ENCODE measurements around the gene TRIM46.

The TRIM46 gene

GRCh38 chr1:155172732-155173477 lies 744 bp upstream of the TRIM46 start, which contains the start of gene KRTCAP2:
TSS of gene KRTCAP2 (minus strand) at chr1:155173304. CDS start at chr1:155173224, 80 bp downstream.
- DNase-seq (ENCODE audit: low read depth), result peak; percentile 90

DNA sequence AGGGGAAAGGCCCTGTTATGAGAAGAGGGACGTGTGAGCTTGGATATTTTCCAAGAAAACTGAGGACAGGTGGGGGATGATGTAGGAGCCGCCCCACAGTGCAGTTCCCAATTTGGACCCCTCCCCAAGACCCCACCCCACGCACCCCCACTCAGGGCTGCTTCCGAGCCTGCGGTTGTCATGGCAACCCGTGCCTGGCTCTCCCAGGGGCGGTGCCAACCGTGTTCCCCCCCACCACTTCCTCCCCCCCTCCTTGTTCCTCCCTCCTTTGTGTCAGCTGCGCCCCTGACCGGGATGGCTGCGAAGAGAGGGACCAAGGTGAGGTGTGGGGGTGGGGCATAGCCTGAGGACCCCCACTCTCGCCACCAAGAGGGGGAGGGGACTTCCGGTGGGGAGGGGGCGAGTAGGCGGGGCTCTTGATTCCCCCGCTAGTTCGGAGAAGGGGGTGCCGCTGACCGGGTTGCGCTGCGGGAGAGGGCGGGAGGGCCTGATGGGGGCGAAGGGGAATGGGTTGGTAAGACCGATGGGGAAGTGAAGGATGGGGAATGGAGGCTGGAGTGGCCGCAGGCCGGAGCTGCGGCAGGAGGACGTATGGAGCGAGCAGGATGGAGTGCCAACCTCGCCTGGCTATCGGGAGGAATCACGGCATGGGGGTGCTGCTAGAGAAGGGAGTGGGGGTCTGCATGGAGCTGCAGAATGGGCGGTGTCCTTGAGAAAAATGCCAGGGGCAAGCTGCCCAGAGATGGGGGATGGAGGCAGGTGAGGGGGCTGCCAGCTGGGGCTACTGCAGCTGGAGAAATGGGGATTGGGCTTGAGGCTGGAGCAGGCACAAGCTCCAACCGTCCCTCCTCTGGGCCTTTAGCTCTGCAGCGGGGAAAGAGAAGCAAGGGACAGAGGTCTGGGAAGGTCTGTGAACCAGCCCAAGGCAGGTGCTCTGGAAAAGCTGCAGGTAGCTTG lies 953 bp downstream of the TRIM46 start:
- DNase-seq (ENCODE audit: low read depth), result peak; percentile 52

GRCh38 chr1:155175281-155175926 lies 1.8 kb downstream of the TRIM46 start:
- no peak for DNase-seq (ENCODE audit: low read depth)

- no peak for DNase-seq (ENCODE audit: low read depth)
Measured at GRCh38 chr1:155175927-155176371, 2.3 kb downstream of the TRIM46 start.

DNA sequence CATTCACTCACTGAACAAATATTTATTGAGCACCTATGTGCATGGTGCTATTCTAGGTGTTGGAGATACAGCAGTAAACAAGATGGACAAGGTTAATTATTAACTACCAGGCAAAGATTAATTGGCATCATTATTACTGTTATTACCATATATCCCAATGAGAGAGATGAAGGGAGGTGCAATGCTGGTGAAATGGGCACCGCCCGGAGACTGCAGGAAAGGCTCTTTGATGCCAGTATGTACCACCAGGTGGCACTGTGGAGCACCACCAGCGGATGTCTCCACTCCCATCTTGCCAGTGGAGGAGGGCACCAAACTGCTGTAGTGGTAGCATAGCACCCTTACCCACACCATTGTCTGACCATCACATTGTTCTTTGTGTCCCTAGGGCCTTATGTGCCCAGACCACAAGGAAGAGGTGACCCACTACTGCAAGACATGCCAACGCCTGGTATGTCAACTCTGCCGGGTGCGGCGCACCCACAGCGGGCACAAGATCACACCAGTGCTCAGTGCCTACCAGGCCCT lies 3.0 kb downstream of the TRIM46 start:
- DNase-seq (ENCODE audit: low read depth), result peak; percentile 51

GRCh38 chr1:155177192-155177917 lies 3.7 kb downstream of the TRIM46 start:
- no peak for DNase-seq (ENCODE audit: low read depth)

DNA sequence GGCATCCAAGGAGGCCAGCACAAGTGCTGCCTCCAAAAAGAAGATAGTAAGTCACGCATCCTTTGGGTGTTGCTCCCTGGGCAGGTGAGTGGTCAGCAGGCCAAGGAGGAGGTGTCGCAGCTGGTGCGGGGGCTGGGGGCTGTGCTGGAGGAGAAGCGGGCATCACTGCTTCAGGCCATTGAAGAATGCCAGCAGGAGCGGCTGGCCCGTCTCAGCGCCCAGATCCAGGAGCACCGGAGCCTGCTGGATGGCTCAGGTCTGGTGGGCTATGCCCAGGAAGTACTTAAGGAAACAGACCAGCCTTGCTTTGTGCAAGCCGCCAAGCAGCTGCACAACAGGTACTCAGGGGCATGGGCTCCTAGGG lies 4.3 kb downstream of the TRIM46 start:
- no peak for DNase-seq (ENCODE audit: low read depth)

DNA sequence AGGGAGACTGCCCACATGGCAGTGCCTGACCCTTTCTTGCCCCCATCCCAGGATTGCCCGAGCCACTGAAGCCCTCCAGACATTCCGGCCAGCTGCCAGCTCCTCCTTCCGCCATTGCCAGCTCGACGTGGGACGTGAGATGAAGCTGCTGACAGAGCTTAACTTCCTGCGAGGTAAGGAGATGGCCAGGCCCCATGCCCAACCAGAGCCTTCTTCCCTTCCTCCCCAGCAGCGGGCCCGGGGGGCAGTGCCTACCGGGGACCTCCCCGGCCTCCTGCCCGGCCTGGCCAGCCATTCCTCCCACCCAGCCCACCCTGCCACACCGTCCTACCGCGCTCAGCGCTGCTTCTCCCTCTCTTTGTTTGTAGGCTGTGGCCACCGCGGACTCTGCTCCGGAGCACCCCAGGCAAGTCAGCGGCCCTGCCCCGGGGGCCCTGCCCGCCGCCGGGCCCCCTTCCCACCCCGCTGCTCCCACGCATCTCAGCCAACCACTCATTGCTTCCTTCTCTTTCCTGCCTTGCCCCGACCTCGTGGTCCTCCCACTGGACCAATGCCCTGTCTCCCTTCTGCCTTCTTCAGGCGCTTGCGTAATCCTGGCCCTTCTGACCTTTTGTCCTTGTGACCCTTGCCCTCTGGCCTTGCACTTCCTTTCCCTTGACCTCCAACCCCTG lies 4.9 kb downstream of the TRIM46 start:
- DNase-seq (ENCODE audit: low read depth), result no peak

- no peak for DNase-seq (ENCODE audit: low read depth)
Measured at GRCh38 chr1:155179112-155180031, 5.7 kb downstream of the TRIM46 start.

DNA sequence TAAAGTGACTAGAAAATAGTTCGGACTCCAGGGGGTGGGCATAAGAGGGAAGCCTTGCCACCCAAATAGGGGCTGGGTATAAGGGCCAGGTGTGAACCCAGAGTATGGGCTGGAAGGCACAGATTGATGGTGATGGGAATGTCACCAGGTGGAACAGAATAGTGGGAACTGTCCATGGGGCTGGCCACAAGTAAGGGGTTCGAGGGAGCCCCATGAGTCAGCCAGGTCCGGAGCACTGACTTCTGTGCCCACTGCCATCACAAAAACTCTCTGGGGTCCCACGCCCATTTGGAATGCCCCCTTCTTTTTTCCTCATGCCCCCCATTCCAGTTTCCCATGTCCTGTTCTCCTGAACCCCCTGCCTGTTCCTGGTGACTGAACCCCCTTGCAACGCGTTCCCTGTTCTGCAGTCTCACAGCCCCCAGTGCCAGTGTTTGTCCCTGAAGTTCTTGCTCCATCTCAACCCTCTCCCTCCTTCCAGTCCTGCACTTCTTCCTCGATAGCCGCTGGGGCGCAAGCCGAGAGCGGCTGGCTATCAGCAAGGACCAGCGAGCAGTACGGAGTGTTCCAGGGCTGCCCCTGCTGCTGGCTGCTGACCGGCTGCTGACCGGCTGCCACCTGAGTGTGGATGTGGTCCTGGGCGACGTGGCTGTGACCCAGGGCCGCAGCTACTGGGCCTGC lies 7.9 kb downstream of the TRIM46 start:
- DNase-seq (ENCODE audit: low read depth), result no peak

- DNase-seq (ENCODE audit: low read depth), result no peak
Measured at GRCh38 chr1:155182052-155182550, 8.5 kb downstream of the TRIM46 start.

- no peak for DNase-seq (ENCODE audit: low read depth)
Measured at GRCh38 chr1:155183775-155184221, 10.1 kb downstream of the TRIM46 start.

DNA sequence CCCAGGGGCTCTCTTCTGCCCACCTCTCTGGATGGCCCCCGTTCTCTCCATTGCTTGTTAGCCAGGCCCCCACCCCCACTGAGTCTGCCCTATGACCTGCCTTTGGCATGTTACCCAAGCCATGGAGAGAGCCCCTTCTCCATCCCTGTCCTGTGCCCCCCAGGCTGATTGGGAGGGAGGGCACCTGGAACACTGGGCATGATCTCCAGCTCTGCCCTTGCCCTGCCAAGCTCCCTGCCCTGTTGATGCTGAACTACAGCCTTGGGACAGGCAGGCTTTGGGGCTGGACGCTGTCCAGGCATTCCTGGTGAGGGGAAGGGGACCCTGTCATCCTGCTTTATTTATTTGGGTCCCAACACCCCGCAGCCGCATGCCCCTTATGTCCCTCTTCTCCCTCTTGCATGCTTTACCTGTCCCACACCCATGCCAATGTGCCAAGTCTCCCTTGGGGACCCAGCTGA lies 10.7 kb downstream of the TRIM46 start:
- no peak for DNase-seq (ENCODE audit: low read depth)

DNA sequence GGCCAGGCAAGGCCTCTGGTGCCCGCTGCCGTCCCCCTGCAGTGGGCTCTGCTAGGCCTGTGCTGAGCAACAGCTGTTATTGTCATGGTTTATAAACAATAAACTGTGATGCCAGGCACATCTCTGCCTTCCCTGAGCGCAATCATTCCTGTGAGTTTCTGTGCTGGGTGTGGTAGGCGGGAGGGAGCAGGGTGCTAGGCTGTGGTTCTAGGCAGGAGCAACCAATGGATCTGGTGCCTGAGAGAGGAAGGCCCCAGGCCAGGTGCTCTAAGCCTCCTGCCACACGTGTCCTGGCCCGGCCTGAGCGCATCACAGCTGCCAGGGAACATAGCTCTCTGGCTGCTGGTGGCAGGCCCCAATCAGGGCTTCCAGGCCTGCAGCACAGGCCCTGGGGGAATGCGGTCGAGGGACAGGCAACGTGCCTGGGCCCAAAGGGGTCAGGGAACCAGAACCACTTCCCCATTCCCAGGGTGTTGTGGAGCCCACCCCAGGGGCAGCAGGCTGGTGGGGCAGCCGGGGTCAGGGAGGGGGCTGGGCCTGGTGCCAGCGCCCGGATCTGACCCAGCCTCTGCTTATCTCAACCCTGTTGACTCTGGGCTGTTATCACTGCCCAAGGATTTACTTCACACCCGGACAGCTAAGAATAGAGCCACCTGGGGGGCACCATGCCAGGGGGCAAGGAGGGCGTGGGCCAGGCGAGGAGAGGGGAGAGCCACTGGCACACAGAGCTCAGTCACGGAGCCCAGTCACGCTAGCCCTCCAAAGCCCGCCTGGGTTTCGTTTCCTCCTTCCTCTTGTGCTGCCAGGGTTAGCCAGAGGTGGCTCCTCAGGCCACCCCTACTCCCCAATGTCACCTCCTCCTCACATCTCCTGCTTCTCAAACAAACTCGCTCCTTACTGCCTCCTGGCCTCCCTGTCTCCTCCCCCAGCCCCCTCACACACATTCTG lies 11.5 kb downstream of the TRIM46 start:
- no peak for DNase-seq (ENCODE audit: low read depth)

DNA sequence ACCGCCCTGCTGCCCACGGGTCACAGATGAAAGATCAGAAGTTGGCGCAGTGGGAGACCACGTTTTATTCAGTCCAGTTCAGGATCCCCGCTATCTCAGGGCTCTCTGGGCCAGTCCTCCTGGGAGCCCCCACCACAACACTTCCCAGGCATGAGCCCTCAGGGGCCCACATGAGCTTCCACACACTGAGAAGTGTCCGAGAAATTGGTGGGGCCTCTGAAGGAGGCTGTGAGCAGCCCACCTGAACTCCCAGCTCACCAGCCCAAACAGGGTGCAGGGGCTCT lies 12.1 kb downstream of the TRIM46 start:
- no peak for DNase-seq (ENCODE audit: low read depth)

DNA sequence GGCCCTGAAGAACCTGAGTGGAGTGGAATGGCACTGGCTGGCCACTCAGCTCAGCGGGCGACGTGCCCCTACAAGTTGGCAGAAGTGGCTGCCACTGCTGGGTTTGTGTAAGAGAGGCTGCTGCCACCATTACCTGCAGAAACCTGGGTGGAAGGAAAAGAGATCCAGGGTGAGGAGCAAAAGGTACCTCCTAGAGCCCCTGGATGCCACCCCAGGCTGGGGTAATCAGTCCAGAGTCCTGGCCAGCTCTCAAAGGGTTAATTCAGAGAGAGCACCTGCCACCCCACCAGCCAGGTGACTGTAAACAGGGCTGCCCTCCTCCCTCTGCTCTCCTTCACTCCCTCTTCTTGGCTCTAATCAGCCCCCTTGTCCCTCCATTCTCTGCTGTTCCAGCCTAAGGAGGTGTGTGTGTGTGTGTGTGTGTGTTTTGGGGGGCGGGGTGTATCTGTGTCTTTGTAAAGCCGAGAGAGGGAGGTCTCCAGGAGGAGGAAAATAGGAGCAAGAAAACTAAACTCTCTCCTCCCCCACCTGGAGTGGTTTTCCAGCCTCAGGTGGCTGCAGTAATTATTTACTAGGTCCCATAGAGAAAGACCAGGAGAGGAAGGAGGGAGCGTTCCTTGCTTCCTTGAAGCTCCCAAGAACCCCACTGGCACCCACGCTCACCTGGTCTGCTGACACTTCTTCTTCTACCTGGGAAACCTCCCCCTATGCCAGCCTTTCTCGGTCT lies 12.6 kb downstream of the TRIM46 start:
- no peak for DNase-seq (ENCODE audit: low read depth)

GRCh38 chr1:155186794-155187455 lies 13.3 kb downstream of the TRIM46 start:
- no peak for DNase-seq (ENCODE audit: low read depth)

Measured in T-helper 22 cell (primary cell).